ENCODE results near the gene MAST2. TPM values are rescaled to one million over a fixed set of nuclear protein-coding genes. Genes with fewer than 3 reads are reported as not detected.
"Not testable (repeated sequence)": the region's sequence is repeated elsewhere in the genome, so short reads cannot be mapped to it uniquely, and the experiment has no call there.

Gene MAST2
- total and polyA plus RNA-seq, 4 donors, result 12.4 to 68.5 (median 49.7) TPM

DNA sequence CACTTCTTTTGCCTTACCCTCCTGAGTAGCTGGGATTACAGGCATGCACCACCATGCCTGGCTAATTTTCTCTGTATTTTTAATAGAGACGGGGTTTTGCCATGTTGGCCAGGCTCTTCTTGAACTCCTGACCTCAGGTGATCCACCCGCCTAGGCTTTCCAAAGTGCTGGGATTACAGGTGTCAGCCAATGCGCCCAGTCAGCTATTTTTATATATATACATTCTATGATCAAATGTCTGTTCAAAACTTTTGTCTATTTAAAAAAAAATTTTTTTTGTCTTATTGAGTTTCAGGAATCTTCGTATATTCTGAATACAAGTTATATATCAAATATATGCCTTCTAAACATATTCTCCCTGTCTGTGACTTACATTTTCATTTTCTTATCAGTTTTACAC is 34.9 kb downstream of the MAST2 start:
- ATAC-seq (ENCODE audit: low FRiP score); intact Hi-C loops (cut with DNase I); H3K9me3 ChIP-seq (ENCODE audit: control insufficient read depth, low read length); H3K36me3 ChIP-seq (ENCODE audit: control insufficient read depth in 1 of 2, insufficient read depth in 2 of 2, low read length in 1 of 2); H3K4me3 ChIP-seq (ENCODE audit: low read length in 2 of 2); H3K27ac ChIP-seq (ENCODE audit: low read depth in 1 of 2, low read length in 2 of 2); H3K27me3 ChIP-seq (ENCODE audit: control insufficient read depth in 1 of 2, insufficient read depth in 2 of 2, low read length in 1 of 2); DNase-seq; H3K4me1 ChIP-seq (ENCODE audit: control insufficient read depth in 1 of 2, insufficient read depth in 2 of 2, low read length in 2 of 2): not testable (repeated sequence)
- 97 to 99% methylated on average over 4 of the region's 4 CpGs for WGBS, 2 donors

DNA sequence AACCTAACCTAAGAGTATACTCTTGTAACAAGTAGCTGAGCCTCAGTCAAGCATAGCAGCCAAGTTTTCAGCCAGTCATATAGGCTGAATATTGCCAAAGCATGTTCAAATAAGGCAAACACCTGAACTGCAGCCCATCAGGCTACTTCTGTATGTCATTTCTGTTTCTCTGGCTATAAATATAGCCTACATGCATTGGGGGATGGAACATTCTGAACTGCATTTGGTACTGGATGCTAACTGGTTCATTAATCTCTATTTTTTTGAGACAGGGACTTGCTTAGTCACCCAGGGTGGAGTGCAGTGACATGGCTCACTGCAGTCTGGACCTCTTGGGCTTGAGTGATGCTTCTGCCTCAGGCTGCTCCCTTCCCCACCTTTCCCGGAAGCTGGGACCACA is 37.3 kb downstream of the MAST2 start:
- ATAC-seq (ENCODE audit: low FRiP score) (no peak), DNase-seq (no peak)
- intact Hi-C loops (cut with DNase I), result no loop called here
- Histone ChIP-seq H3K27me3 (ENCODE audit: control insufficient read depth in 1 of 2, insufficient read depth in 2 of 2, low read length in 1 of 2) (peaks cover 0 to 1% of the 10 kb centered on the region in 2 donors), H3K4me3 (ENCODE audit: low read length in 2 of 2) (no peak overlapping the region), H3K36me3 (ENCODE audit: control insufficient read depth in 1 of 2, insufficient read depth in 2 of 2, low read length in 1 of 2) (no peaks in the 10 kb centered on the region), H3K4me1 (ENCODE audit: control insufficient read depth in 1 of 2, insufficient read depth in 2 of 2, low read length in 2 of 2) (peaks cover 0 to 3% of the 10 kb centered on the region in 2 donors), H3K9me3 (ENCODE audit: control insufficient read depth, low read length) (no peaks in the 10 kb centered on the region), H3K27ac (ENCODE audit: low read depth in 1 of 2, low read length in 2 of 2) (no peak overlapping the region)
- 85 to 100% methylated on average over 1 of the region's 1 CpG for WGBS, 2 donors

DNA sequence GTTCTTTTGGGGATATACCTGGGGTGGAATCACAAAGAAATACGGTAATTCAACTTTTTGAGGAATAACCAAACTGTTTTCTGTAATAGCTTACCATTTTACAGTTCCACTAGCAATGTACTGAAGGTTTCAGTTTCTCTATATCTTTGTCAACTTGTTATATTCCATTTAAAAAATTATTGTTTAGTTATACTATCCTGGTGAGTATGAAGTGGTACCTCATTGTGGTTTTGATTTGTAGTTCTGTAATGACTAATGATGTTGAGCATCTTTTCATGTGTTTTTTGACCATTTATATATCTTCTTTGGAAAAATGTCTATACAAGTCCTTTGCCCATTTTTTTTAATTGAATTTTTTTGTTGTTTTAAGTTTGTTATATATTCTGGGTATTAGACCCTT is 39.4 kb downstream of the MAST2 start:
- no peaks in the 10 kb centered on the region for H3K9me3 ChIP-seq (ENCODE audit: control insufficient read depth, low read length)
- no peak overlapping the region for H3K4me3 ChIP-seq (ENCODE audit: low read length in 2 of 2)
- no peaks in the 10 kb centered on the region for H3K36me3 ChIP-seq (ENCODE audit: control insufficient read depth in 1 of 2, insufficient read depth in 2 of 2, low read length in 1 of 2)
- no peaks in the 10 kb centered on the region for H3K27me3 ChIP-seq (ENCODE audit: control insufficient read depth in 1 of 2, insufficient read depth in 2 of 2, low read length in 1 of 2)
- 93 to 98% methylated on average over 1 of the region's 1 CpG for WGBS, 2 donors
- no peak for ATAC-seq (ENCODE audit: low FRiP score)
- H3K4me1 ChIP-seq (ENCODE audit: control insufficient read depth in 1 of 2, insufficient read depth in 2 of 2, low read length in 2 of 2), result peaks cover 0 to 3% of the 10 kb centered on the region in 2 donors
- H3K27ac ChIP-seq (ENCODE audit: low read depth in 1 of 2, low read length in 2 of 2), result no peak overlapping the region
- DNase-seq, result no peak
- intact Hi-C loops (cut with DNase I), result no loop called here

DNA sequence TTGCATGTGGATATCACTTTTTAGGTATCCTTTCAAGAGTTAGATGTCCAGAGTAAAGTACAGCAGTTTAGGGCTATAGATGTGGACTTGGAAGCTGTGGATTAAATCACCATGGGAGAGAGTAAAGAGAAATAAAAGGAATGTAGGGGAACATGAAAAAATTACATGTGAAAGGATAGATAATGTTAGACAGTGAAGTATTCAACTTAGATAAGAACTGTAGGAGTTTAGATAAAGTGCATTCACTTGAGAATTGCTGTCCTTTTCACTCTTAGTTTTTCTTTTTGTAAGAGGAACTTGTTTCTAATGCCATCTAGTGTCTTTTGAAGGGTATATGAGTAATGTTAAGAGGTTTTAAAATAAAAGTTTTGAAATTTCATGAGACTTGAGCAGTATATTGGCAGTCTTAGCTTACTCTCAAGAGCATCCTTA is 40.1 kb downstream of the MAST2 start:
- intact Hi-C loops (cut with DNase I), result no loop called here

DNA sequence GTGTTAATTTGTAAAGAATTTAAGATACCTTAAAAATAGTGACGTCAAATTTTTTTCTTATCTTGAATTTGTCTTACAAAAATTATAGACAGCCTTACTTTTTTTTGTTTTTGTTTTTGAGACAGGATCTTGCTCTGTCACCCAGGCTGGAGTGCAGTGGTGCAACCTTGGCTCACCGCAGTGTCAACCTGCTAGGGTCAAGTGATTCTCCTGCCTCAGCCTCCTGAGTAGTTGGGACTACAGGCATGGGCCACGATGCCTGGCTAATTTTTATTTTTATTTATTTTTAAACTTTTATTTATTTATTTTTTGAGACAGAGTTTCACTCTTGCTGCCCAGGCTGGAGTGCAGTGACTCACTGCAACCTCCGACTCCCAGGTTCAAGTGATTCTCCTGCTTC is 40.6 kb downstream of the MAST2 start:
- ATAC-seq (ENCODE audit: low FRiP score); H3K9me3 ChIP-seq (ENCODE audit: control insufficient read depth, low read length); H3K4me1 ChIP-seq (ENCODE audit: control insufficient read depth in 1 of 2, insufficient read depth in 2 of 2, low read length in 2 of 2); intact Hi-C loops (cut with DNase I); DNase-seq; H3K36me3 ChIP-seq (ENCODE audit: control insufficient read depth in 1 of 2, insufficient read depth in 2 of 2, low read length in 1 of 2); H3K4me3 ChIP-seq (ENCODE audit: low read length in 2 of 2); H3K27ac ChIP-seq (ENCODE audit: low read depth in 1 of 2, low read length in 2 of 2); H3K27me3 ChIP-seq (ENCODE audit: control insufficient read depth in 1 of 2, insufficient read depth in 2 of 2, low read length in 1 of 2): not testable (repeated sequence)
- 75 to 76% methylated on average over 4 of the region's 4 CpGs for WGBS, 2 donors

More for the DNA sequence above, 40.1 kb downstream of the MAST2 start:
- ATAC-seq (ENCODE audit: low FRiP score) (no peak), DNase-seq (no peak)
- Histone ChIP-seq H3K27me3 (ENCODE audit: control insufficient read depth in 1 of 2, insufficient read depth in 2 of 2, low read length in 1 of 2) (no peaks in the 10 kb centered on the region), H3K4me1 (ENCODE audit: control insufficient read depth in 1 of 2, insufficient read depth in 2 of 2, low read length in 2 of 2) (peaks cover 0 to 3% of the 10 kb centered on the region in 2 donors), H3K9me3 (ENCODE audit: control insufficient read depth, low read length) (no peaks in the 10 kb centered on the region), H3K36me3 (ENCODE audit: control insufficient read depth in 1 of 2, insufficient read depth in 2 of 2, low read length in 1 of 2) (no peaks in the 10 kb centered on the region), H3K4me3 (ENCODE audit: low read length in 2 of 2) (no peak overlapping the region), H3K27ac (ENCODE audit: low read depth in 1 of 2, low read length in 2 of 2) (no peak overlapping the region)

DNA sequence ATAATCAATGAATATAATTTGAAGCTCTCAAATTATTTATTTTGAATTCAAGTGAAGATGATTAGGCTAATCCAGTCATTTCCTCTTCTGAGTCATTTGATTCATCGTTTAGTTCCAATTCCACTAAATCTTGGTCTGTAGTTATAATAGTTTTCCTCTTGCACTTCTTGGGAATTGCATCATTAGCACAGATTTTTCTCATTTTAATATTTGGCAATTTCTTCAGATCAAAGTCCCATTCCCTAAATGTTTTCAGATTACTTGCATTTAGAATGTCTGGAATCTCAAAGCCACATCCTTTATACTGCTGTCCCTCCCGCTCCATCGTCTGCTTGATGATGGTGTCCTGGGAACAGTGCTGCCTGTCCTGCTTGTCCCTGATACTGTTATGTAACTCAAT is 43.5 kb downstream of the MAST2 start:
- Histone ChIP-seq H3K27me3 (ENCODE audit: control insufficient read depth in 1 of 2, insufficient read depth in 2 of 2, low read length in 1 of 2) (no peaks in the 10 kb centered on the region), H3K9me3 (ENCODE audit: control insufficient read depth, low read length) (no peaks in the 10 kb centered on the region), H3K4me3 (ENCODE audit: low read length in 2 of 2) (no peak overlapping the region), H3K36me3 (ENCODE audit: control insufficient read depth in 1 of 2, insufficient read depth in 2 of 2, low read length in 1 of 2) (no peaks in the 10 kb centered on the region), H3K27ac (ENCODE audit: low read depth in 1 of 2, low read length in 2 of 2) (no peak overlapping the region), H3K4me1 (ENCODE audit: control insufficient read depth in 1 of 2, insufficient read depth in 2 of 2, low read length in 2 of 2) (no peaks in the 10 kb centered on the region)
- ATAC-seq (ENCODE audit: low FRiP score) (no peak), DNase-seq (no peak)
- intact Hi-C loops (cut with DNase I), result no loop called here
- WGBS, 2 donors, result 88 to 94% methylated on average over 3 of the region's 3 CpGs

DNA sequence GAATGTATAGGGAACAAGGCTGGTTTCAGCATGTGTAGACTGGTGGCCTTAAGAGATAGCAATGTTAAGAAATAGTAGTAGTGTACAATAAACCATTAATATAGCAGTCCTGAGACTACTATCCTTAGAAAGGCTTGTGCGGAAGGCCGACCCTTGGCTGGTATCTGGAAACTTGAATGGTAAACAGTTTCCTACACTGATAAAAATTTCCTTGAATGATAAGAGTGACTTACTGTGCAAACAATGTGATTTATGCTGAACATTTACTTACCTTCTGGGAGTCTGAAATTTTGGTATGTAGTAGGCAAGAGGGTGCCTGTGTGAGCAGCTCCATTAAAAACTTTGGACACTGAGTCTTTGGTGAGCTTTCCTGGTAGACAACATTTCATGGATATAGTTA is 44.7 kb downstream of the MAST2 start:
- Histone ChIP-seq H3K4me1 (ENCODE audit: control insufficient read depth in 1 of 2, insufficient read depth in 2 of 2, low read length in 2 of 2) (no peaks in the 10 kb centered on the region), H3K4me3 (ENCODE audit: low read length in 2 of 2) (no peak overlapping the region), H3K27ac (ENCODE audit: low read depth in 1 of 2, low read length in 2 of 2) (no peak overlapping the region), H3K9me3 (ENCODE audit: control insufficient read depth, low read length) (no peaks in the 10 kb centered on the region), H3K36me3 (ENCODE audit: control insufficient read depth in 1 of 2, insufficient read depth in 2 of 2, low read length in 1 of 2) (no peaks in the 10 kb centered on the region), H3K27me3 (ENCODE audit: control insufficient read depth in 1 of 2, insufficient read depth in 2 of 2, low read length in 1 of 2) (no peaks in the 10 kb centered on the region)
- ATAC-seq (ENCODE audit: low FRiP score) (no peak), DNase-seq (no peak)
- WGBS, 2 donors, result 90 to 93% methylated on average over 2 of the region's 2 CpGs
- intact Hi-C loops (cut with DNase I), result no loop called here

DNA sequence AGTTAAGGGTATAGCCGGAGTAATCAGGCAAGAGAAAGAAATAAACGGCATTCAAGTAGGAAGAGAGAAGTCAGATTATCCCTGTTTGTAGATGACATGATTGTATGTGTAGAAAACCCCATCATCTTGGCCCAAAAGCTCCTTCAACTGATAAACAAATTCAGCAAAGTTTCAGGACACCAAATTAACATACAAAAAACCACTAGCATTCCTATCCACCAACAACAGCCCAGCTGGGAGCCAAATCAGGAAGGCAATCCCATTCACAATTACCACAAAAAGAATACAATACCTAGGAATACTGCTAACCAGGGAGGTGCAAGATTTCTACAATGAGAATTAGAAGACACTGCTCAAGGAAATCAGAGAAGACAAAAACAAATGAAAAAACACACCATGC is 45.3 kb downstream of the MAST2 start:
- H3K27ac ChIP-seq (ENCODE audit: low read depth in 1 of 2, low read length in 2 of 2), result no peak overlapping the region
- no peaks in the 10 kb centered on the region for H3K9me3 ChIP-seq (ENCODE audit: control insufficient read depth, low read length)
- no peaks in the 10 kb centered on the region for H3K36me3 ChIP-seq (ENCODE audit: control insufficient read depth in 1 of 2, insufficient read depth in 2 of 2, low read length in 1 of 2)
- DNase-seq, result no peak
- no peak overlapping the region for H3K4me3 ChIP-seq (ENCODE audit: low read length in 2 of 2)
- no peak for ATAC-seq (ENCODE audit: low FRiP score)
- intact Hi-C loops (cut with DNase I), result no loop called here
- 94 to 96% methylated on average over 2 of the region's 2 CpGs for WGBS, 2 donors
- H3K27me3 ChIP-seq (ENCODE audit: control insufficient read depth in 1 of 2, insufficient read depth in 2 of 2, low read length in 1 of 2), result no peaks in the 10 kb centered on the region
- no peaks in the 10 kb centered on the region for H3K4me1 ChIP-seq (ENCODE audit: control insufficient read depth in 1 of 2, insufficient read depth in 2 of 2, low read length in 2 of 2)

DNA sequence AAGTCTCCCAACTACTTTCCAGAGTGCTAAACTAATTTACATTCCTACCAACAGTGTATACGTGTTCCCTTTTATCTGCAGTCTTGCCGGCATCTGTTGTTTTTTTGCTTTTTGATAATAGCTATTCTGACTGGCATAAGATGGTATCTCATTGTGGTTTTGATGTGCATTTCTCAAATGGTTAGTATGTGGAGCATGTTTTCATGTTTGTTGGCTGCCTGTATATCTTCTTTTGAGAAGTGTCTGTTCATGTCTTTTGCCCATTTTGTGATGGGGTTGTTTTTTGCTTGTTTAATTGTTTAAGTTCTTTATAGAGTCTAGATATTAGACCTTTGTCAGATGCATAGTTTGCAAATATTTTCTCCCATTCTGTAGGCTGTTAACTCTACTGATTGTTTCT is 46.6 kb downstream of the MAST2 start:
- intact Hi-C loops (cut with DNase I), result no loop called here

More for the DNA sequence above, 46.6 kb downstream of the MAST2 start:
- ATAC-seq (ENCODE audit: low FRiP score), result no peak
- no peaks in the 10 kb centered on the region for H3K9me3 ChIP-seq (ENCODE audit: control insufficient read depth, low read length)
- no peak overlapping the region for H3K4me3 ChIP-seq (ENCODE audit: low read length in 2 of 2)
- H3K27ac ChIP-seq (ENCODE audit: low read depth in 1 of 2, low read length in 2 of 2), result no peak overlapping the region
- WGBS, 2 donors, result 96 to 97% methylated on average over 2 of the region's 2 CpGs
- no peaks in the 10 kb centered on the region for H3K36me3 ChIP-seq (ENCODE audit: control insufficient read depth in 1 of 2, insufficient read depth in 2 of 2, low read length in 1 of 2)
- H3K27me3 ChIP-seq (ENCODE audit: control insufficient read depth in 1 of 2, insufficient read depth in 2 of 2, low read length in 1 of 2), result no peaks in the 10 kb centered on the region
- H3K4me1 ChIP-seq (ENCODE audit: control insufficient read depth in 1 of 2, insufficient read depth in 2 of 2, low read length in 2 of 2), result no peaks in the 10 kb centered on the region
- no peak for DNase-seq
